Stimulated activated CD4-positive, alpha-beta T cell treated with anti-CD3 and anti-CD28 coated beads, Interleukin-2, amount 100 ng/mL, for 24 hours (primary cell): ENCODE results near the gene VWA1.
"Not testable (repeated sequence)": the region's sequence is repeated elsewhere in the genome, so short reads cannot be mapped to it uniquely, and the experiment has no call there.

Experiments
- DNase-seq, 2 donors: peaks; one replicate each; pipeline ENCODE4 v3.0.0-alpha.2; 2020

Gene VWA1

DNA sequence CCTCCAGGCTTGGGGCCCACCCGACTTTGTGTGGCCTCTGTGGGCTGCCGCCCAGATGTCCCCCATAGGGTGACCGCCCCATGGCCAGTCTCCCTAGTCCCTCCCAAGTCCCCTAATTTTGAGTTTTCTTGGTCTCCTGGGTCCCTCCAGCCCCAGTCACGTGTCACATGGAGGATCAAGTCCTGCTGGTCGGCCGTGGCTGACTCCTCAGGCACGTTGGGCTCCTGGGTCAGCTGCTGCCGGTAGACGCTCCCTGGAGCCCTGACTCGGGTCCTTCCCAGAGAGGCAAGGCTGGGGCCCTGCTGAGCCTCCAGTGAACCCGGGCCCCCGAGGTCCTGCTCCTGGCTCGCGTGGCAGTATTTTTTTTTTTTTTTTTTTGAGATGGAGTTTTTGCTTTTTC, 24.2 kb downstream of the VWA1 start:
- DNase-seq, result not testable (repeated sequence)

DNA sequence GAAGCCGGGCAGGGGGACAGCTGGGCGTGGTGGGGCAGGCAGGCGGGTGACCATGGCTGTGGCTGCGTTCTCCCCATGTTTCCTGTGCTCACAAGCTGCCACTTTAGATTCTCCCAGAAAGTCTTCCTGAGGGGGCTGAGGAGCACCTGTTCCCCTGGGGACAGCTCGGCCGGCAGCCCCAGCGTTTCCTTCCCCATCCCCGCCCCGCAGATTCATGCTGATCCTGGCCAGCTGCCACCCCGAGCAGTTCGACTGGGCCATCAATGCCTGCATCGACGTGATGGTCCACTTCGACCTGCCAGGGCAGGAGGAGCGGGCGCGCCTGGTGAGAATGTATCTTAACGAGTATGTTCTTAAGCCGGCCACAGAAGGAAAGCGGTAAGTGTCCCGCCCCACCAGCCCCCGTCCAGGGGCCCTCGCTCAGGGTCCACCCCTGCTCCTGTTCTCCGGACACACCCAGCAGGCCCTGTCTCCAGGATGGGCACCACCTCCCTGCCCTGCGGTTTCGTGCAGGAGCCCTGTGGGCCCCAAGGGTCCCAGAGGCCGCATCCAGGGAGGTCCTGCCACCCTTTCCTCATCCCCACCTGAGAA, 25.1 kb downstream of the VWA1 start:
- DNase-seq, result no peak

DNA sequence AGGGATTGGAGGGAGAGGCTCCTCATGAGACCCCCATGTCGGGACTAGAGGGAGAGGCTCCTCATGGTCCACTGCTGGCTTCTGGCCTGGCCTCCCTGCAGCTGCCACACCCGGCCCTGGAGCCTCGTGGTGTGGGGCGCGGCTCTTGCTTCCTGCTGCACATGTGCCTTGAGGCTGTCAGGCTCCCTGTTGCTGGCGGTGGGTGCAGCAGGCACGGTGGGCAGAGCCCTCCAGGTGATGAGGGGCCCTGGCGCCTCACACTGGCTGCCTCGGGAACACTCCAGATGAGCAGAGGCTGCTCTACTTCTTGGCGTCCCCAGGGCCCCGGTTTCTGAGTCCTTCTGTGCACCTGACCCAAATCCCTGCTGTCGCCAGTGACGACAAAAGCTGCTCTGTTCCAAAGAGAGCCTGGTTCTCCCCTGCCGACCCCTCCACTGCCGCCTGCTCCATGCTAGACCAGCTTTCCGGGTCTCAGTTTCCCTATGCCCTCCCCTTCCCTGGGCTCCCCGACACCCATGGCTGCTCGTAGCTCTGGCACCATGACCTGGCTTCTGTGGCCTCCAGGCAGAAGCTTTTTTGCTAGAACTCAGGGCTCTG, 26.3 kb downstream of the VWA1 start:
- DNase-seq, result no peak

DNA sequence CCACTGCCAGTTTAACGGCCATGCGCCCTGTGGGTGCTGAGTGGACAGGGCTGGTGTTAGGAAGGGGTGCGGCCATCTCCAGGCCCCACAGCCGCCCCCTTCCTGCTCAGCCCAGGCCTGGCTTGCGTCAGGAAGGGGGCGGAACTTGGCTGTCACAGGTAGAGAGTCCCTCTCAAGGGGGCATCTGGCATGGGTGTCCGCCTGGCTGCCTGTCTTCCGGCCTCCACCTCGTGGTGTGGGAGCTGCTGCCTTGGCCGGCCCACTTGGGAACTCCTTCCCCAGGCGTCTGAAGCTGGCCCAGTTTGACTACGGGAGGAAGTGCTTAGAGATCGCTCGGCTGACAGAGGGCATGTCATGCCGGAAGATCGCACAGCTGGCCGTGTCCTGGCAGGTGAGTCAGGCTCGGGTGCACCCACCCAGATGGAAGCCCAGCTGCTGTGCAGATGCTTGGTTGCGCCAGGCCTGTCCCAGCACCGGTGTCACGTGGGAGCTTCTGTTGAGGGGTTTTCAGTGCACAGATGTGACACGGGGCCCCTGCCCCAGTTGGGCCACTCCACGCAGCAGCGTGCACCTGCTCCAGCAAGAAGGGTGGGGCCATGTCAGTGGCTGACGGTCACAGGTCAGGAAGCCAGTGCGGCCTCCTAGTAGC, 27.0 kb downstream of the VWA1 start:
- DNase-seq, result peak in 1 of 2 donors; percentile 21

DNA sequence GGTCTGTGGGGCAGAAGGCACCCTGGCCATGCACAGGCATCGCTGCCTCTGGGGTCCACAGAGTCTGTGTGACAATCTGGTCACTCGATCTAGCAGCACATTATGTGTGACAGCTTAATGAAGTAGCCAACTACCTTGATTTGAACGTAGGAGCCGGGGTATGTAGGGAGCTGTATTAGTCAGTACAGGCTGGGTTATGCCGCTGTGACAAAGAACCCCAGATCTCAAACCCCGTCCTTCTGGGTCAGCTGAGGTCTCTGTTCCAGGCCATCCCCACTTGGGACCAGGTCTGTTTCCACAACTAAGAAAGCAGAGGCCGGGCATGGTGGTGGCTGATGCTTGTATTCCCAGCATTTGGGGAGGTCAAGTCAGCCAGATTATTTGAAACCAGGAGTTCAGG, 27.8 kb downstream of the VWA1 start:
- DNase-seq, result no peak

DNA sequence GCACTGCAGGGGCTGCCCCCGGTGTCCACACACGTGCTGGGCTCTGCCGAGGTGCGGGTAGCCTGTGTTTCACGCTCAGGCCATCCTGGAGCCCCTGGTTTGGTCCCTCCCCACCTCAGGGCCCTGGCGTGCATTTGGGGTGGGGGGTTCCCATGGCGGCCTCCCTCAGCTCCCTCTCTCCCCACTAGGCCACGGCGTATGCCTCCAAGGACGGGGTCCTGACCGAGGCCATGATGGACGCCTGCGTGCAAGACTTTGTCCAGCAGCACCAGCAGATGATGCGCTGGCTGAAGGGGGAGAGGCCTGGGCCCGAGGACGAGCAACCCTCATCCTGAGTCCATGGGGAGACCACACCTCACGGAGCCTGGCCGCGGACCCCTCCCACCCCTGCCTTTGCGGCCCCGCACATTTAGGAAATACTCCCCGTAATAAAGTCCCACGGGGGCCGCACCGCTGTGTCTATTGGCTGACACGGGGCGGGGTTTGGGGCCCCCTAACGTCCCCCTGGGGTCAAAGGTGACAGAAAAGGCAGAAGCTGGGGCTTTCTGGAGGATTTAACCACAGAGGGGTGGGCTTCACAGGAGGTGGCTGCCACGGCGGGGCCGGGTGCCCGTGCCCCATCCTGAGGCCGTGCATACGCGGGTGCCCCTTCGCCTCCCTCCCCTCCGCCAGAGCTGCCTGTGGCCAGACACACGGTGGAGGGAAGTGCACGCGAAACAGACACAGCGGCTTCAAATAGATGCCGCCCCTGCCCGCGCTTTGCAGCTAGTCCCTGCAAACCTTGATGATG, 32.9 kb downstream of the VWA1 start:
- not testable (repeated sequence) for DNase-seq

DNA sequence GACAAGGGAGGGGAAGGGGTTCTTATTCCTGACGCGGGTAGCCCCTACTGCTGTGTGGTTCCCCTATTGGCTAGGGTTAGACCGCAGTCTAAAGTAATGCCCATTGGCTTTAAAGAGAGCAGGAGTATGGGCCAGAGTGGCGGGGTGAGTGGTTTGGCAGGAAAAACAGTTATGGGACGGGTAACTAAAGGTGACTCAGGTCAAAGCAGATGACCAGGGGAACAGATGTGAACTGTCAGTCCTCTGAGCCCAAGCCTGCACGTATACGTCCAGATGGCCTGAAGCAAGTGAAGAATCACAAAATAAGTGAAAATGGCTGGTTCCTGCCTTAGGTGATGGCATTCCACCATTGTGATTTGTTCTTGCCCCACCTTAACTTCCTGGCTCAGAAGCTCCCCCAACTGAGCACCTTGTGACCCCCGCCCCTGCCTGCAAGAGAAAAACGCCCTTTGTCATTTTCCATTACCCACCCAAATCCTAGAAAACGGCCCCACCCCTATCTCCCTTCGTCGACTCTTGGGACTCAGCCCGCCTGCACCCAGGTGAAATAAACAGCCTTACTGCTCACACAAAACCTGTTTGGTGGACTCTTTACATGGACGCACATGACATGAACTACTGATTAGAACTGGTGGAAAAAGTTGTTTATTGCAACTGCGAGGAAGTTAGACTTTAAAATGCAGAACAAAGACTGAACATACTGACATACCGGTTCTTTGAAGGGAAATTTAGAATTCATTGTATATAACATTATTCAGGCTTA, 35.3 kb downstream of the VWA1 start:
- DNase-seq, result peak in 1 of 2 donors; percentile 30

DNA sequence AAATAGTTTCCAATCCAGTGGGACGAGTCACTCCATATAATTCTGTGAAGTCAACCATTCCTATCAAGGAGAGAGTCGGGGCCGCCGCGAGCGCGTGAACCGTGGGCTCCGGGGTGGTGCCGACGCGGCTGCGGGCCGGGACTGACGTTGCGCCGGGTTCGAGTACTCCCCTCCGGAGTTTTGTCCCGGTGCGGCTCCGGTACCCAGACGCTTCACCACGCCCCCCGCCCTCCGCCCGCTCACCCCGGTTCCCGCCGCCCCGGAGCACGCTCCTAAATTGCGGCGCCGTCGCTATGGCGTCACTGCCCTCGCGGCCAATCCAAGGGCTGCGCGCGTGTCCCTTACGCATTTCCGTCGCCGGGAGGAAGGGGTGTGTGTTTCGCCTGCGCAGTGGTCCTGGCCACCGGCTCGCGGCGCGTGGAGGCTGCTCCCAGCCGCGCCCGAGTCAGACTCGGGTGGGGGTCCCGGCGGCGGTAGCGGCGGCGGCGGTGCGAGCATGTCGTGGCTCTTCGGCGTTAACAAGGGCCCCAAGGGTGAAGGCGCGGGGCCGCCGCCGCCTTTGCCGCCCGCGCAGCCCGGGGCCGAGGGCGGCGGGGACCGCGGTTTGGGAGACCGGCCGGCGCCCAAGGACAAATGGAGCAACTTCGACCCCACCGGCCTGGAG, 36.0 kb downstream of the VWA1 start, which contains the start of gene ATAD3B:
ATAD3B (plus strand) TSS at position 377 of the 664 bp plus-strand sequence; CDS start at position 497, 120 bp downstream.
- DNase-seq, result peak; percentile 95 to 98

DNA sequence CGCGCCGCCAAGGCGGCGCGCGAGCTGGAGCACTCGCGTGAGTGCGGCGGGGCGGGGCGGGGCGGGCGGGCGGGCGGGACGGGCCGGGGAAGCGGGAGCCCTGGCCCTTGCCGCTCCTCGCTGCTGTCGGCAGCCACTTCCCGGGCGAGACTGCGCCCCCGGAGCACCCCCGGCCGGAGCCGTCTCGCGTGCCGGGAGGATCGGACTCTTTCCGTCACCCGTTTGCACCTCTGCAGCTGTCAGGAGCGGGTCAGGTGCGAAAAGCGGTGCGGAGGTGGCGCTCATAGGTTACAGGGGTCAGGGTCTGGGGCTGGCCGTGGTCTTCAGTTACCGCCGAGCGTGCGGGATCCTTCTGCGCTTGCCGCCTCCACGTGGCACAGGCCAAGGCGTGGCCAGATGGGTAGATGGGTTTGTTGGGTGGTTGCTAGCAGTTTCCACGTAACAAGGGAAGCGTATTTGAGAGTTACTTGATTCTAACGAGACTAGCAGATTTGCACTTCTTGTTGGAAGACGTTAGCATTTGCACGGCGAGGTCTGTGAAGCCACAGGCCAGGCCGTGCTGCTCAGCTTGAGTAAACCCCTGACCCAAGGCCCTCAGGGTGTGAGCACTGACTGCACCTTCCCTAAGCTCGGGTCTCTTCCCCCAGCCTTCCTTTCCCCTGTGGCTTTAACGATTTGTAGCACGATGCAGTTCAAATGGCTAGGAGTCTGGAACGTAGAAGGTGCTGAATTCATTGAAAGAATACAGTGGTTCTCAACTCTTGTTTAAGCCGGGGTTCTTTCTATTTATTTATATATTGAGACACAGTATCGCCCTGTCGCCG, 36.8 kb downstream of the VWA1 start:
- DNase-seq, result peak; percentile 24 to 25

DNA sequence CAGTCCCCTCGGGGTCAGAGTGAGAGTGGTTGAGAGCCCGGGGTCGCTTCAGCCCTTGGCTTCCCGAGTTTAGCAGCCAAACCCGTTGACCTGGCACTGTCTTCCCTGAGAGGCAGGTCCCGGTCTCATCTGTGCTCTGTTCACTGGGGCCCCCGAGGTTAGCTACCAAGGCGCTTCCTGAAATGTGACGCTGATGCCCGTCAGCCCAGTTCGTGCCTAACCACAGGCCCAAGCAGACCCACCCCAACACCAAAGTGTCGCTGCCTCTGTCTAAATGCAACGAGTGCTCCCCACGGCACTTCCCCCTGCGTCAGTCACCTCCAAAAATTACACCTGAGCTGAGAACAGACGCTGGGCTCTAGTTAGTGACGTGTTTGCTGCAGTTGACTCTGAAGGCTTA, 40.5 kb downstream of the VWA1 start:
- DNase-seq, result not testable (repeated sequence)

DNA sequence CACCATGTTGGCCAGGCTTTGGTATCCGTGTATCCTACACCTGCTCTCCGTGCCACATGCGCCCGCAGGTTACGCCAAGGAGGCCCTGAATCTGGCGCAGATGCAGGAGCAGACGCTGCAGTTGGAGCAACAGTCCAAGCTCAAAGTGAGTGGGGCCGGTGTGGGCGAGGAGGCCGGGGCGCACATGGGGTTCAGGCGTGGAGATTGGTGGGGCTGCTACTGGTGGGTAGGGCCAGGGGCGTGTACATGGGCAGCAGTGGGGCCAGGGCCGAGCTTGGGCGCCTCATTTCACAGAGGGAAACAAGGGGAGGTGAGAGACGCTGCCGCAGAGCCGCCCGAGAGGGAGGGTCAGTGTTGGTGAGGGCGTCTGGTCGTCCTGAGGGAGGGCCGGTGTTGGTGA, 41.7 kb downstream of the VWA1 start:
- DNase-seq, result no peak

DNA sequence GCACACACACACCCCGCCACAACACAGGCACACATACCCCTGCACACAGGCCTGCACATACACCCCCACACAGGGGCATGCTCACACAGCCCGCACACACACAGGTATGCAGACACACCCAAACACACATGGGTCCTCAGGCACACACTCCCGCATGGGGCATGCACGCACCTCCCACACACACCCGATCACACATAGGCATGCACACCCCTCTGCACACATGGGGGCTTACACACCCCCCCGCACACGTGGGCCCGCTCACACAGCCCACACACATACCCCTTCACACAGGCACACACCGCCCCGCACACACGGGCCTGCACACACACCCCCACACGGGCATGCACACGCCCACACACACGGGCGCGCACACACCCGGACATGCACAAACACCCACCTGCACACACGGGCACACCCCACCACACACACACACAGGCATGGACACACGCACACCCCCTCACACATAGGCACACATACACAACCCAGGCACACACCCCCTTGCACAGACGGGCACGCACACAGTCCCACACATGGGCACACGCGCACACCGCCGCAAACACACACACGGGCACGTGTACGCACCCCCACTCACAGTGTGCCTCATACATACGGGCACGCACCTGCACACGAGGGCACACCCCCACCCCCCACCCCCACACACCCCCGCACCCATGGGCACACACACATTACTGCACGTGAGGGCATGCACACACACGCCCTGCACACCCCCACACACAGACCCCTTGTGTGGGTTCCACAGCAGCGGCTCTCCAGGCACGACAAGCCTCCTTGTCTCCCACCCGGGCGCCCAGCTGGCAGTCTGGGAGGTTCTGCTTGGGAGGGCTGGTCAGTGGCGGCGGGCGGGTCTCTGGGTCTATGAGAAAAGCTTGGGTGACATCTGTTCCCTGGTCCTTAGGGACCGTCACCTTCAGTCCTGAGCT, 44.3 kb downstream of the VWA1 start:
- no peak for DNase-seq

DNA sequence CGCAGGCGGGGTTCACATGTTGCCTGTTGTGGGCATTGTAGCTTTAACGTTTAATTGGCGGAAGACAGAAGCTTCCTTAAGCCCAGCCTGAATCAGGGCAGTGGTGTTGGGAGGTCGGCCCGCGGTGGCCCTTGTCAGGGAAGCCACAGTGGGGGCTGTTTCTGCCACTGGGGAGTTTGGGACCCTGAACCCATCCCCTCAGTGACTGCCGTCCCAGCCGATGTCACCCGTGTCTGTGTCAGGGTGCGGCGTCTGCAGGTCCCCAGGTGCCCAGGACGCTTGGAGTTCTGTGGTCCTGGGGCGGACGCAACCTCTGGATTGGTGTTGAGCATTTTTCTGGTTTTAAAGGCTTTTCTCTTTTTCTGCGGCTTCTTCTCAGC, 45.0 kb downstream of the VWA1 start:
- not testable (repeated sequence) for DNase-seq

DNA sequence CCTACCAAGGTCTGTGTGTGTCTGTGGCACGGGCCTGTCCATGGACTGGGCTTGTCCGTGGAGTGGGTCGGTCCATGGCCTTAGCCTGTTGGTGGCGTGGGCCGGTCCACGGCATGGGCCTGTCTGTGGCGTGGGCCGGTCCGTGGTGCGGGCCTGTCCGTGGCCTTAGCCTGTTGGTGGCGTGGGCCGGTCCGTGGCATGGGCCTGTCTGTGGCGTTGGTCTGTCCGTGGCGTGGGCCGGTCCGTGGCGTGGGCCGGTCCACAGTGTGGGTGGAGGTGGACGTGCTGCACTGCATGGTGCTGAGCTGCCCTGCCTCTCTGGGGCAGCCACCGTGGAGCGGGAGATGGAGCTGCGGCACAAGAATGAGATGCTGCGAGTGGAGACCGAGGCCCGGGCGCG, 46.3 kb downstream of the VWA1 start:
- DNase-seq, result not testable (repeated sequence)

DNA sequence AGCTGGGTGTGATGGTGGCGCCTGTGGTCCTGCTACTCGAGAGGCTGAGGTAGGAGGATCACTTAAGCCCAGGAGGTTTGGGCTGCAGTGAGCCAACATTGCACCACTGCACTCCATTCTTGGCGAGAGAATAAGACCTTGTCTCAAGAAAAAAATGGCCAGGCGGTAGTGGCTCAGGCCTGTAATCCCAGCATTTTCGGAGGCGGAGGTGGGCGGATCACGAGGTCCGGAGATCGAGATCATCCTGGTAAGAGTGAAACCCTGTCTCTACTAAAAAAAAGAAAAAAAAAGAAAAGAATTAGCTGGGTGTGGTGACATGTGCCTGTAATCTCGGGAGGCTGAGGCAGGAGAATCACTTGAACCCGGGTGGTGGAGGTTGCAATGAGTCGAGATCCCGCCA, 47.4 kb downstream of the VWA1 start:
- DNase-seq, result no peak

DNA sequence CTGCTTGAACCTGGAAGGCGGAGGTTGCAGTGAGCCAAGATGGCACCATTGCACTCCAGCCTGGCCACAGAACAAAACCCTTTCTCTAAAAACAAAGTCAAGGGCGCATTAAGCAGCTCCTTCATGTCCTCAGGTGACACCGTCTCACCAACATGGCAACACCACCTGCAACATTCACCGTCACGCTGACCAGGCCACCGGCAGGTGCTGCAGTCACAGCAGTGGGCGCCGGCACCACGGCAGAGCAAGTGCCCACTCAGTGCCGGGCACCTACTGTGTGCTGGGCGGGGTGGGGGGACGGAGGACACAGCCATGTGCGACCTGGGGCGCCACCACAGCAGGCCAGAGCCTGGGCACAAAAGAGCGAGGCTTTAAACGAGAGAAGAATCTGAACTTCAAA, 48.2 kb downstream of the VWA1 start:
- DNase-seq, result no peak

DNA sequence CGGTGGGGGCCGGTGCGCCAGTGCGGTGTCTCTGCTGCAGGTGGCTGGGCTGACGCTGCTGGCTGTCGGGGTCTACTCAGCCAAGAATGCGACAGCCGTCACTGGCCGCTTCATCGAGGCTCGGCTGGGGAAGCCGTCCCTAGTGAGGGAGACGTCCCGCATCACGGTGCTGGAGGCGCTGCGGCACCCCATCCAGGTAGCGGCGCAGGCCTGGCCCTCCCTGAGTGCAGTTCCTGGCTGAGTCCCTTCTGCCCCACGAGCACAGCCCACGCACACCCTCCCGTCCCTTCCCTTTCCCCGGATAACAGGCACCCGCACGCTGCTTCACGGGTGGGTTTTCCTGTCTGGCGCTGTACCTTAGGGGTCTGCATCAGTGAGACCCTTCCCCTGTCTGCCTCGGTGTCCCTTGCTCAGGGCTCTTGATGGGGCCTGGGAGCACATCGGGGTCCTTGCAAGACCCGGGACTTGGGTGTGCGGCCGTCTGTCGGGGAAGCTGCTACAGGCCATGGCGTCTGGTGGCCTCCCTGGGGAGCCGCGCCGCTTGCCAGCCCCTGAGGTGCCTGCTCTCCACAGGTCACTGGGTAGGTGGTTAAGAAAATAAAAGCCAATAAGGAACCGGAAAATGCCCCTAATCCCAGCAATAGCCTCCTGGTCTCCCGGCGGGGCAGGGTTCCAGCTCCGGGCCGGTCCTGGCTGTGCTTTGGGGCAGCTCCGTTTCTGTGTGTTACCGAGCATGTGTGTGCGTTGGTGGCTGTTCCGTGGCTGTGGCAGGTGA, 49.7 kb downstream of the VWA1 start:
- DNase-seq, result not testable (repeated sequence)

DNA sequence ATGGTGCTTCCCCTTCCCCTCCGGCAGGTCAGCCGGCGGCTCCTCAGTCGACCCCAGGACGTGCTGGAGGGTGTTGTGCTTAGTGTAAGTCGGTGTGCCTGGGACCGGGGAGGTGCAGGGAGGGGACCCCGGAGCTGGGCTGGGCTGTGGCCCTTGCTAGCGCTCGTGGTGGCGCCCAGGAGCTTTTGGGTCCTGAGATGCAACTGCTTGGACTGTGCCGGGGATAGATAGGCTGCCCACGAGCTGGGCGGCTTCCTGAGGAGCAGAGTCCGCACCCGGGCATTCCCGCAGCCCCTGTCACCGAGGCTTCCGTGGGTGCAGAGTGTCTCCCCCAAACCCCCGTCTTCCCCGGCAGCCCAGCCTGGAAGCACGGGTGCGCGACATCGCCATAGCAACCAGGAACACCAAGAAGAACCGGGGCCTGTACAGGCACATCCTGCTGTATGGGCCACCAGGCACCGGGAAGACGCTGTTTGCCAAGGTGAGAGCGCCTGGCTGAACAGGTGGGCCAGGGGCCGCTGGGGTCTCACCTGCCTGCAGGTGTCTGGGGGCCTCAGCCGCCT, 50.3 kb downstream of the VWA1 start:
- DNase-seq, result not testable (repeated sequence)

DNA sequence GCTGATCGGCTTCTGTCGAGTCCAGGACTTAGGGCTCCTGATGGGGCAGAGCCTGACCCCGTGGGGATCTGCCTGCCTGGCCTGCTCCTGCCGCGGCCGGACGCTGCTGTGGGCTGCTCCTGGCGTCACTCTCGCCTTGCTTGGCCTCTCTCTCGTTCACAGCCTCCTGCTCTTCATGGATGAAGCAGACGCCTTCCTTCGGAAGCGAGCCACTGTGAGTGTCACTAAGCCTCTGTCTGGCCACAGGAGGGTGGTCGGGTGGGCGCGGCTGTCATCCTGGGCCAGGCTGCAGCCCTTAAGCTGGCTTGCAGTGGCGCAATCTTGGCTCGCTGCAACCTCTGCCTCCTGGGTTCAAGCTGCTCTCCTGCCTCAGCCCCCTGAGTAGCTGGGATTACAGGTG, 52.2 kb downstream of the VWA1 start:
- no peak for DNase-seq
